ENCODE measurements around the gene LRBA.
"Not testable (repeated sequence)": the region's sequence is repeated elsewhere in the genome, so short reads cannot be mapped to it uniquely, and the experiment has no call there.

Gene LRBA

GRCh38 chr4:151021637-151022334 is 6.7 kb upstream of the LRBA start:
- no peak for DNase-seq (ENCODE audit: low read depth)

GRCh38 chr4:151015459-151016347 is 619 bp upstream of the LRBA start:
- DNase-seq (ENCODE audit: low read depth), result peak; percentile 85

- DNase-seq (ENCODE audit: low read depth), result no peak
These were observed 1.1 kb downstream of the LRBA start for GRCh38 chr4:151013944-151014343.

GRCh38 chr4:151013491-151013890 is 1.6 kb downstream of the LRBA start:
- DNase-seq (ENCODE audit: low read depth), result no peak

- no peak for DNase-seq (ENCODE audit: low read depth)
These were observed 2.3 kb downstream of the LRBA start for GRCh38 chr4:151012820-151013219.

GRCh38 chr4:151012376-151012775 is 2.7 kb downstream of the LRBA start:
- DNase-seq (ENCODE audit: low read depth), result no peak

GRCh38 chr4:151004222-151004621 is 10.9 kb downstream of the LRBA start:
- DNase-seq (ENCODE audit: low read depth), result no peak

- no peak for DNase-seq (ENCODE audit: low read depth)
These were observed 14.2 kb downstream of the LRBA start for GRCh38 chr4:151000747-151001429.

GRCh38 chr4:150999086-150999485 is 16.0 kb downstream of the LRBA start:
- no peak for DNase-seq (ENCODE audit: low read depth)

- DNase-seq (ENCODE audit: low read depth), result no peak
These were observed 17.9 kb downstream of the LRBA start for GRCh38 chr4:150997141-150997540.

GRCh38 chr4:150994721-150995120 is 20.4 kb downstream of the LRBA start:
- DNase-seq (ENCODE audit: low read depth), result no peak

GRCh38 chr4:150993577-150993976 is 21.5 kb downstream of the LRBA start:
- not testable (repeated sequence) for DNase-seq (ENCODE audit: low read depth)

- no peak for DNase-seq (ENCODE audit: low read depth)
These were observed 24.1 kb downstream of the LRBA start for GRCh38 chr4:150990993-150991392.

- no peak for DNase-seq (ENCODE audit: low read depth)
These were observed 24.8 kb downstream of the LRBA start for GRCh38 chr4:150990250-150990649.

- DNase-seq (ENCODE audit: low read depth), result no peak
These were observed 26.8 kb downstream of the LRBA start for GRCh38 chr4:150988238-150988637.

GRCh38 chr4:150987204-150987603 is 27.9 kb downstream of the LRBA start:
- no peak for DNase-seq (ENCODE audit: low read depth)

- DNase-seq (ENCODE audit: low read depth), result peak; percentile 25
These were observed 29.0 kb downstream of the LRBA start for GRCh38 chr4:150986085-150986484.

GRCh38 chr4:150983851-150984250 is 31.2 kb downstream of the LRBA start:
- no peak for DNase-seq (ENCODE audit: low read depth)

GRCh38 chr4:150982557-150983233 is 32.4 kb downstream of the LRBA start:
- no peak for DNase-seq (ENCODE audit: low read depth)

- DNase-seq (ENCODE audit: low read depth), result no peak
These were observed 36.1 kb downstream of the LRBA start for GRCh38 chr4:150978738-150979575.

GRCh38 chr4:150976478-150977118 is 38.5 kb downstream of the LRBA start:
- no peak for DNase-seq (ENCODE audit: low read depth)

Measured in activated T-cell treated with anti-CD3 and anti-CD28 coated beads for 48 hours (primary cell).